H1 (cell line): ENCODE results near the gene EFCAB6. TPM values are rescaled to one million over a fixed set of nuclear protein-coding genes. Genes with fewer than 3 reads are reported as not detected.

Source experiments
- CTCF ChIA-PET: fragments of 300-600 bp; sonication (Branson Sonifier 250); formaldehyde crosslinking; loops from one replicate; lab custom pipeline; 2021; ENCODE audit not compliant: partially characterized antibody; lab: Charles Lee
- POLR2A ChIA-PET: fragments of 300-600 bp; sonication (Branson Sonifier 250); formaldehyde crosslinking; loops from one replicate; lab custom pipeline; 2021; ENCODE audit warnings: inconsistent platforms; ENCODE audit not compliant: partially characterized antibody; lab: Charles Lee
- DNase-seq, 2 experiments: peaks; one replicate each; pipeline versions ENCODE4 v3.0.0 to v3.0.0-alpha.2; 2010 to 2022; ENCODE audit warnings: low spot score in 2 of 2, low read depth in 1 of 2, mixed read lengths in 1 of 2
- FAIRE-seq: peaks from 2 replicates; lab custom pipeline; 2011; peaks lifted over from hg19 to GRCh38; lab: Jason Lieb, UNC
- H2AFZ ChIP-seq: 2 replicates; pipeline ENCODE4 v1.8.1; 2012; ENCODE audit warnings: low read length, inconsistent platforms
- H2AK5ac ChIP-seq: 2 replicates; pipeline ENCODE4 v1.6.1; 2013; ENCODE audit warnings: low read depth, low read length
- H2BK120ac ChIP-seq: replicated peaks from 2 replicates; pipeline ENCODE3; 2013; ENCODE audit warnings: low read depth, low read length, inconsistent platforms
- H2BK12ac ChIP-seq: 2 replicates; pipeline ENCODE4 v1.6.1; 2013; ENCODE audit warnings: low read depth, low read length
- H2BK15ac ChIP-seq: 2 replicates; pipeline ENCODE4 v1.6.1; 2013; ENCODE audit warnings: low read length
- H2BK20ac ChIP-seq: 2 replicates; pipeline ENCODE4 v1.6.1; 2013; ENCODE audit warnings: low read length
- H2BK5ac ChIP-seq: 2 replicates; pipeline ENCODE4 v1.6.1; 2013; ENCODE audit warnings: low read depth, low read length
- H3K14ac ChIP-seq: 2 replicates; pipeline ENCODE4 v1.6.1; 2013; ENCODE audit warnings: inconsistent platforms; ENCODE audit not compliant: insufficient read length
- H3K18ac ChIP-seq: 2 replicates; pipeline ENCODE4 v1.6.1; 2013; ENCODE audit warnings: low read length; ENCODE audit errors: extremely low read depth
- H3K23ac ChIP-seq: 2 replicates; pipeline ENCODE4 v1.6.1; 2013; ENCODE audit warnings: inconsistent platforms; ENCODE audit not compliant: insufficient read length
- H3K23me2 ChIP-seq: 2 replicates; pipeline ENCODE4 v1.6.1; 2013; ENCODE audit warnings: low read depth, low read length
- H3K27ac ChIP-seq: 2 replicates; pipeline ENCODE4 v1.6.1; 2011; ENCODE audit warnings: low read depth, low read length, inconsistent platforms
- H3K27me3 ChIP-seq, 4 experiments: replicated peaks in 1 of 4; 1 replicate in 1 of 4; 2 replicates in 3 of 4; pipeline versions ENCODE4 v1.6.1 to v1.8.1; 2011 to 2013; ENCODE audit warnings: low read length in 3 of 4, mild to moderate bottlenecking in 3 of 4, inconsistent platforms in 2 of 4, mixed read lengths in 2 of 4, moderate library complexity in 1 of 4; ENCODE audit not compliant: control insufficient read depth in 3 of 4, insufficient read depth in 3 of 4; ENCODE audit errors: extremely low read depth in 1 of 4
- H3K36me3 ChIP-seq, 4 experiments: 2 replicates each; pipeline versions ENCODE4 v1.6.1 to v1.8.1; 2011 to 2013; ENCODE audit warnings: mild to moderate bottlenecking in 4 of 4, low read length in 3 of 4, moderate library complexity in 2 of 4, control low read depth in 1 of 4, inconsistent platforms in 1 of 4; ENCODE audit not compliant: insufficient read depth in 4 of 4, control insufficient read depth in 2 of 4
- H3K4ac ChIP-seq: replicated peaks from 2 replicates; pipeline ENCODE3; 2013; ENCODE audit warnings: low read length, low read depth, mixed read lengths, inconsistent platforms; ENCODE audit not compliant: insufficient read length
- H3K4me1 ChIP-seq, 4 experiments: replicated peaks in 1 of 4; 1 replicate in 1 of 4; 2 replicates in 3 of 4; pipeline versions ENCODE4 v1.6.1 to v1.8.1; 2011 to 2013; ENCODE audit warnings: low read length in 3 of 4, inconsistent platforms in 2 of 4, mixed read lengths in 1 of 4; ENCODE audit not compliant: insufficient read depth in 4 of 4, control insufficient read depth in 3 of 4
- H3K4me2 ChIP-seq, 2 experiments: 2 replicates each; pipeline versions ENCODE4 v1.6.1 to v1.8.1; 2011 to 2013; ENCODE audit warnings: low read depth in 2 of 2, low read length in 2 of 2, control low read depth in 1 of 2, inconsistent platforms in 1 of 2, mild to moderate bottlenecking in 1 of 2; ENCODE audit not compliant: insufficient read depth in 1 of 2
- H3K4me3 ChIP-seq, 4 experiments: fragments of 200-600, 300-600 bp in 1 of 4; sonication (generic), shearing (Covaris generic), sonication (Bioruptor Twin) in 1 of 4; 2 replicates each; pipeline versions ENCODE4 v1.5.1 to v1.8.1; 2011 to 2016; ENCODE audit warnings: low read length in 4 of 4, low read depth in 3 of 4, control low read depth in 2 of 4, inconsistent platforms in 2 of 4, mild to moderate bottlenecking in 2 of 4, mixed read lengths in 1 of 4, moderate library complexity in 1 of 4; ENCODE audit not compliant: insufficient read depth in 2 of 4; ENCODE audit errors: extremely low read depth in 1 of 4
- H3K56ac ChIP-seq: replicated peaks from 2 replicates; pipeline ENCODE3; 2013; ENCODE audit warnings: low read depth, mild to moderate bottlenecking, mixed read lengths, low read length, inconsistent platforms; ENCODE audit not compliant: insufficient read length
- H3K79me1 ChIP-seq: 2 replicates; pipeline ENCODE4 v1.6.1; 2013; ENCODE audit warnings: low read depth, low read length, control low read depth
- H3K79me2 ChIP-seq, 2 experiments: 2 replicates each; pipeline versions ENCODE4 v1.6.1 to v1.8.1; 2012 to 2013; ENCODE audit warnings: low read length in 2 of 2, mild to moderate bottlenecking in 2 of 2, inconsistent platforms in 1 of 2; ENCODE audit not compliant: insufficient read depth in 2 of 2, control insufficient read depth in 1 of 2
- H3K9ac ChIP-seq, 4 experiments: replicated peaks in 1 of 4; 1 replicate in 1 of 4; 2 replicates in 3 of 4; pipeline versions ENCODE4 v1.6.1 to v1.8.1; 2011 to 2013; ENCODE audit warnings: low read depth in 3 of 4, low read length in 3 of 4, control low read depth in 2 of 4, mild to moderate bottlenecking in 2 of 4, moderate library complexity in 2 of 4, inconsistent platforms in 1 of 4; ENCODE audit errors: extremely low read depth in 1 of 4
- H3K9me3 ChIP-seq, 2 experiments: 2 replicates each; pipeline versions ENCODE4 v1.6.1 to v1.8.1; 2012 to 2013; ENCODE audit warnings: mild to moderate bottlenecking in 2 of 2, moderate library complexity in 2 of 2, control low read depth in 1 of 2, inconsistent platforms in 1 of 2, low read depth in 1 of 2, low read length in 1 of 2, mixed read lengths in 1 of 2; ENCODE audit not compliant: insufficient read depth in 2 of 2
- H4K20me1 ChIP-seq, 2 experiments: replicated peaks in 1 of 2; 2 replicates each; pipeline versions ENCODE3 to v1.8.1; 2011 to 2013; ENCODE audit warnings: inconsistent platforms in 2 of 2, low read length in 2 of 2, mild to moderate bottlenecking in 1 of 2; ENCODE audit not compliant: insufficient read depth in 2 of 2, control insufficient read depth in 1 of 2
- H4K5ac ChIP-seq: 2 replicates; pipeline ENCODE4 v1.6.1; 2013; ENCODE audit warnings: low read length, low read depth, mixed read lengths, inconsistent platforms; ENCODE audit not compliant: insufficient read length
- H4K8ac ChIP-seq: 2 replicates; pipeline ENCODE4 v1.8.0; 2013; ENCODE audit warnings: mild to moderate bottlenecking, moderate library complexity, low read length, inconsistent platforms; ENCODE audit not compliant: insufficient read depth; ENCODE audit errors: extremely low read depth
- H4K91ac ChIP-seq: replicated peaks from 2 replicates; pipeline ENCODE3; 2013; ENCODE audit warnings: low read length, mixed read lengths, inconsistent platforms; ENCODE audit not compliant: insufficient read length
- ASH2L ChIP-seq: fragments of 200-600, 300-600 bp; sonication (generic); IDR thresholded peaks from one replicate; pipeline ENCODE4 v1.7.1; 2017; ENCODE audit warnings: low read length
- CBX8 ChIP-seq: fragments of 300-800, 300-1000 bp; sonication (generic); IDR thresholded peaks from 2 replicates; pipeline ENCODE4 v1.7.1; 2016; ENCODE audit warnings: low read depth, low read length, borderline replicate concordance
- CREB1 ChIP-seq: IDR thresholded peaks from 2 replicates; pipeline ENCODE4 v1.6.1; 2012; ENCODE audit warnings: inconsistent platforms
- SIX5 ChIP-seq: IDR thresholded peaks from 2 replicates; pipeline ENCODE4 v1.6.1; 2011; ENCODE audit warnings: mild to moderate bottlenecking, low read depth, low read length
- WGBS, 2 experiments: shearing (Covaris generic) in 1 of 2; methylation state at CpG; one replicate each; pipeline versions ENCODE4 v1.1.6 to v1.1.7; 2013 to 2015; ENCODE audit warnings: low lambda C conversion rate in 2 of 2, mixed read lengths in 2 of 2, inconsistent platforms in 1 of 2, low coverage in 1 of 2, missing lambda C conversion rate in 1 of 2; ENCODE audit not compliant: insufficient replicate concordance in 2 of 2, insufficient coverage in 1 of 2, insufficient read length in 1 of 2; ENCODE audit errors: extremely low coverage in 1 of 2, missing lambda C conversion rate in 1 of 2; 5-methylcytosine and 5-hydroxymethylcytosine counted together
- polyA plus RNA-seq, 7 experiments: library from polyadenylated mRNA; depleted of rRNA in 3 of 7; stranded (reverse) in 5 of 7; unstranded in 2 of 7; fragments of >200 nt in 5 of 7; fragments of 200-250 nt in 2 of 7; gene quantifications; 1 replicate in 5 of 7; 2 replicates in 1 of 7; 4 replicates in 1 of 7; pipeline versions ENCODE4 v1.2.1 to v1.2.3, GENCODE V29; 2011 to 2013; ENCODE audit warnings: missing spikeins in 2 of 7, mixed read lengths in 2 of 7
- total RNA-seq: library from RNA; stranded (reverse); fragmentation: NEBNext Ultra II Directional; extraction: Animal tissue kit (Norgen Biotek cat#: 25700); gene quantifications from 2 replicates; pipeline ENCODE4 v1.2.1, GENCODE V29; 2021

Gene EFCAB6
- total and polyA plus RNA-seq, 2 of the 8 experiments (the other 6 are each of a cell fraction or from before 2014, with no cell fraction given): 0.32 to 1.7 TPM

GRCh38 chr22:43833286-43834240, 21.5 kb upstream of the EFCAB6 start:
- H3K14ac ChIP-seq: no peak overlapping the region
- H2BK15ac ChIP-seq: no peak overlapping the region
- no peak overlapping the region for H3K18ac ChIP-seq
- H3K56ac ChIP-seq: no peak overlapping the region
- FAIRE-seq (no peak), DNase-seq (no peak)
- peaks cover 0 to 3% (median 0%) of the 10 kb centered on the region in 4 experiments; a peak in 4 of 7 replicates for H3K4me1 ChIP-seq
- H3K4me2 ChIP-seq: no peak overlapping the region
- ChIA-PET POLR2A (interaction anchor here (1.2 to 3.5 kb wide), 4 partner anchors 9 to 20 kb away, joined by 3 to 12 read pairs (median 4); no protein-coding TSS in a partner anchor), CTCF (interaction anchor here (1.0 kb wide), 2 partner anchors 49 to 51 kb away, joined by 4 read pairs; no protein-coding TSS in a partner anchor)
- no peak overlapping the region for H2BK20ac ChIP-seq
- peaks cover 2 to 12% of the 10 kb centered on the region in 2 experiments for H4K20me1 ChIP-seq
- H3K36me3 ChIP-seq: peaks cover 0 to 5% (median under 1%) of the 10 kb centered on the region in 4 experiments; a peak in 5 of 8 replicates
- no peak overlapping the region for H4K5ac ChIP-seq
- no peak overlapping the region for H2BK12ac ChIP-seq
- no peak overlapping the region for H4K91ac ChIP-seq
- no peak overlapping the region for H3K23ac ChIP-seq
- H2BK5ac ChIP-seq: no peak overlapping the region
- H2AFZ ChIP-seq: no peak overlapping the region
- no peaks in the 10 kb centered on the region for H3K23me2 ChIP-seq
- peak overlapping the region; percentile 25; the same call in 1 of the 2 replicates for H3K27ac ChIP-seq
- WGBS, 2 experiments: 86% methylated on average over 29 of the region's 36 CpGs; no CpG with 5 or more reads in 1 of the 2 experiments
- H3K27me3 ChIP-seq: no peaks in the 10 kb centered on the region
- H3K79me1 ChIP-seq: peaks cover 12% of the 10 kb centered on the region; the same call in 1 of the 2 replicates
- H2AK5ac ChIP-seq: no peak overlapping the region
- H3K4ac ChIP-seq: no peak overlapping the region
- no peak overlapping the region for H3K4me3 ChIP-seq
- H4K8ac ChIP-seq: no peak overlapping the region
- no peak overlapping the region for H3K9ac ChIP-seq
- no peak overlapping the region for H2BK120ac ChIP-seq
- no peaks in the 10 kb centered on the region for H3K79me2 ChIP-seq
- H3K9me3 ChIP-seq: no peaks in the 10 kb centered on the region
- no peak for TF ChIP-seq SIX5
- no peak for TF ChIP-seq ASH2L
- TF ChIP-seq CREB1: no peak
- no peak for TF ChIP-seq CBX8
